Measurements from ENCODE around the gene SLC35F5. TPM values are rescaled to one million over a fixed set of nuclear protein-coding genes. Genes with fewer than 3 reads are reported as not detected.
"Not testable (repeated sequence)": the region's sequence is repeated elsewhere in the genome, so short reads cannot be mapped to it uniquely, and the experiment has no call there.

Gene SLC35F5
- total RNA-seq, 1 experiment from 2014 or later: 66.1 TPM

DNA sequence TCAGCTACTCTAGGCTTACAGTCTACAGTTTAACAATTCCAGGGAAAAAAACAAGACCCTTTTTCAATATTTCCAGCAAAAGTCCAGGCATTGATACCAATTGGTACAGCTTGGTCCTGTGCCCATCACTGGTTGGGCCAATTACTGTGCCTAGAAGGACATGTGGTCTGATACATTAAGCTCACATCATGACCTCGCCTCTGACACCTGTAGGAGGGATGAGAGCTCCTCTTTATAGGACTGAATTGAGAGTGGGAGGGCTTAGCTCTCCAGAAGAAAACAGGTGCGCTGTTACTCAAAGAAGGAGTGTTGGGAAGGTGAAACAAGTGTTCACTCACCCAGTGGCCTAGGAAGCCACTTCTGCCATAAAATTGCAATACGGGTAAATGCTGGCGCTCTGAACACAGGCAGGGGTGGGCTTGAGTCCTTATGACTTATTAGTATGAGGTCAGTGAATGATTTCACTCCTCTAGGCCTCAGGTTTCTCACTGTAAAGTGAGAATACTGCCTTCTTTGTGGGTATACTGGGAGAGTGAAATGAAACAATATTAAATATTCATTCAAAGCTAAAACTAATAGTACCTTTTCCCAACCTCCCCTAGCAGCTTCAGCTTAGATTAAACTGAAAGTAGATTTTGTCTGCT is 79.7 kb downstream of the SLC35F5 start:
- H3K27me3 ChIP-seq: no peaks in the 10 kb centered on the region
- no peaks in the 10 kb centered on the region for H3K9me3 ChIP-seq
- no peak overlapping the region for H3K4me3 ChIP-seq
- no peak for DNase-seq
- no peaks in the 10 kb centered on the region for H3K36me3 ChIP-seq

DNA sequence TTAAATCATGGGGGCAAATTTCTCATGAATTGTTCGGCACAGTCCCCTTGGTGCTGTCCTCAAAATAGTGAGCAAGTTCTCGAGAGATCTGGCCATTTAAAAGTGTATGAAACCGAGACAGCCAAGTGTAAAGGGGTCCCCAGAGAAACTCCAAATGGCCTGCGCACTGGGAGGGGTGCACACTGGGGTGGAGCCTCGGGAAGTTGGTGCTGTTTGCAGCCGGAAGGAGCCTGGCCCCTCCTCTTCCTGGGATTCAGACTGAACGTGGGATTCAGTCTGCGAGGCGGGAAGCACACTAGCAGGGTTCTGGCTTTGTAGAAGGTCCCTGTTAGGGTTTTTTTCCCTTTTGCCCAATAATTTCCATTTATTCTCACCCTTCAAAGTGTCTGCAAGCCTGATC is 80.6 kb downstream of the SLC35F5 start:
- Histone ChIP-seq H3K9me3 (no peaks in the 10 kb centered on the region), H3K36me3 (no peaks in the 10 kb centered on the region), H3K27me3 (no peaks in the 10 kb centered on the region), H3K4me3 (no peak overlapping the region)
- DNase-seq: no peak

DNA sequence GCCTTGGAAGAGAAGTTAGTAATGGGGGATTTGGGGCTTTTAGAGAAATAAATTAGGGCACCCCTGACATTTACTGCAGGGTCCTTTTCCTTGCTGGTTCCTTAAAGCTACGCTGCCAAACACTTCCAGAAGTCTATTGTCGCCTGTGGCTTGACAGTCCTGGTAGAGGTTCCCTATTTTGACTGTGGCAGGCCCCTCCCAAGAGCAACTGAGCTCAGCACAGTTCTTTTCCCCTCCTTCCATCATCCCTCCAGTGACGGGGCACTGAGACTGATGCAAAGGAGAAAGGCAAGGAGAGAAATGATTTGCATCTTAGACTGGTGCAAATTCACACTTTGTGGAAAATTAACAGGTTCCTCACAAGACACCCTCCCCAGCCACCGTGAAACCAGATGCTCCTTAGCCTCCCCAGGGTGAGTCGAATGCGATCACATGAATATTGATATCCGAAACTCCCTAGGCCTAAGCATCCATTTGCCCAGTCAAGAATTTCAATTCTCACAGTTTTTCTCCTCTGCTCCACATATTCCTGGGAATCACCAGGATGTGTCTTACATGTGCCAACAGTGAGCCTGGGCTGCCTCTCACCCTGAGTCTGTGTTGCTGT is 84.0 kb downstream of the SLC35F5 start:
- Histone ChIP-seq H3K9me3 (no peaks in the 10 kb centered on the region), H3K36me3 (no peaks in the 10 kb centered on the region), H3K27me3 (no peaks in the 10 kb centered on the region), H3K4me3 (no peak overlapping the region)
- DNase-seq: no peak

DNA sequence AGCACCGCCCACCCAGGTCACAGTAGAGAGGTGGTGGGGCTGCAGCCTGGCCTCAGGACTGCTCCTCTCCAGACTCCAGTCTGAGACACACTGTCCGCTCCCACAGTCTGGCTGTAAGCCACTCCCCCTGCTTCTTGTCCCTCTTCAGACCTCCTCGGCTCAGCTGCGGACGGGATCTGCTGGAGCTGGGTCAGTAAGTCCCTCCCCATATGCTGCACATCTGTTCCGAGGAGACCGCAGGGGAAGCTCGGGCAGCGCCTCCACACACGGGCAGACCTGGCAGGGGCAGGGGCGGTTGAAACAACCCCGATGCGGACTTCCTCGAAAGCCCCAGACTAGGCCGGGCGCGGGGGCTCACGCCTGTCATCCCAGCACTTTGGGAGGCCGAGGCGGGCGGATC is 87.4 kb downstream of the SLC35F5 start:
- DNase-seq, H3K27me3 ChIP-seq, H3K9me3 ChIP-seq, H3K4me3 ChIP-seq, H3K36me3 ChIP-seq: not testable (repeated sequence)

DNA sequence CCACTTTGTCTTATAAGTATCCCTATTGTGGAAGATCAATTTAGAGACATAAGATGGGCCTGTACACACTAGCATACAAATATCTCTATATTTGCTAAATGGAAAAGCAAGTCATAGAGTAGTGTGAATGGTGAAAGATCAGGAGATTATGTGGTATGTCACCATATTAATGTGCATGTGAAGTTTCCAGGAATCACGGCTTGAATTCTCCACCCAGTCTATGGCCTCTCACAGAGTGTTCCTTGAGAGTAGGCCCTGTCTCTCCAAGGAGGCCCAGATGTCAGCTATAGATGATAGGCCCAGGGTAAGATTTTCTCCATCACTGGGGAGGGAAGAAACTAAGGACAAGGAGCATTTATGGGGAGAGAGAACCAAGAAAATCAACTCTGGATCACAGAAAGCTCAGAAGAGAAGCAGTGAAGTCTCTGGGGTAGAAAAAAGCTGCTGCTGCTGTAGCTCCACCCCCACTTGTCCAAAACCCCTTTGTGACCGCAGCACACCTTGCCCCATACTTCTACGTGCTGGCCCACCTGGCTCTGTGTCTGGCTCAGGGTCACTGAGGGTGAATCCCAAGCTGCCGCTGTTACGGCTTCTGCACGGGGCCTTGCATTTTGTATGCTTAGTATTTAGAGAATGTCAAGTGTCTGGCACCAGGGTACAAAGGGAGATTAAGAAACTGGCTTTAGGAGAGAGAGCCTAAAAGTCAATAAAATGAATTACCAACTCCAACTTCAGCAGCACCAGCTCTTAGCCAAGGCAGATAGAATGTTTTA is 91.5 kb downstream of the SLC35F5 start:
- DNase-seq, H3K27me3 ChIP-seq, H3K36me3 ChIP-seq, H3K4me3 ChIP-seq, H3K9me3 ChIP-seq: not testable (repeated sequence)

DNA sequence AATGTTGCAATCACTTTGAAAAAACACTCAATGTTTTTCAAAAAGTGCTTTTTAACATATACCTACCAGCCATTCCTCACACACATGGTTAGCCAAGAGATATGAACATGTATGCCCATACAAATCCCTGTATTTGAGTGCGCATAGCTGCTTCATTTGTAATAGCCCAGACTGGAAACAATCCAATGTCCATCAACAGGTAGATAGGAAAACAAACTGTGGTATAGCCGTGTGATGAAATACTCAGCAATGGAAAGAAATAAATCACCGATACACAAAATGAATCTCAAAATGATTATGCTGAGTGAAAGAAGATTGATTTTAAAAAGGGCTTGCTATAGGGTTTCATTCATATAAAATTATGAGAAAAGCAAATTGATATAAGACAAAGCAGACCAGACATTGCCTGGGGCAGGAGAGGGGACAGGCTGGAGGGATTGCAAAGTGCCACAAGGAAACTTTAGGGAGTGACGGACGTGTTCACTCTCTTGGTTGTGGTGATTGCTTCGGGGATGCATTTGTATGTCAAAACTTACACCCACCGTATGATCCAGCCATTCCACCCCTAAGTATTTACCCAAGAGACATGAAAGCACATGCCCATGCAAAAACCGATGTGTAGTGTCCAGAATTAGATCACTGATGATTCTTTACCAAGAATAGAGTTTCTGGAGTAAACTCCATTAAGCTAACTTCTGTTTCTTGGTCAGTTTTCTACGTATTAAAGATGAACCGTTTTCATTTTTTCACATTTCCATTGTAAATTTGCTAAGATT is 93.0 kb downstream of the SLC35F5 start:
- not testable (repeated sequence) for H3K4me3 ChIP-seq, H3K9me3 ChIP-seq, DNase-seq, H3K27me3 ChIP-seq, H3K36me3 ChIP-seq

Other genes with a start within 250 kb of the SLC35F5 start
- gene RABL2A, start 129.4 kb downstream of the SLC35F5 start, total RNA-seq (2014; rRNA removed; shearing (Covaris generic); ENCODE audit: low replicate concordance): 1.9 and 2.6 TPM in 2 replicates
- 378 and 428 TPM in 2 replicates for gene ACTR3, start 133.4 kb upstream of the SLC35F5 start, total RNA-seq (2014; rRNA removed; shearing (Covaris generic); ENCODE audit: low replicate concordance)